Smooth muscle cell (in vitro differentiated cells): Measurements from ENCODE around the gene CCDC170. TPM values are rescaled to one million over a fixed set of nuclear protein-coding genes. Genes with fewer than 3 reads are reported as not detected.

ENCODE experiments used
- DNase-seq: peaks from one replicate; lab custom pipeline; 2025; ENCODE audit not compliant: unreplicated experiment; lab: John Stamatoyannopoulos, UW
- H2AFZ ChIP-seq: fragments of 200-600 bp; sonication (generic); 2 replicates; pipeline ENCODE4 v1.6.0; 2016; ENCODE audit warnings: antibody characterized with exemption, low read depth, mild to moderate bottlenecking
- H3F3A ChIP-seq: fragments of 200-600 bp; sonication (generic); 2 replicates; pipeline ENCODE4 v1.6.0; 2017; ENCODE audit warnings: antibody characterized with exemption, low read depth
- H3K27ac ChIP-seq: fragments of 200-600 bp; sonication (generic); 2 replicates; pipeline ENCODE4 v1.5.1; 2016; ENCODE audit warnings: low read depth, mild to moderate bottlenecking
- H3K27me3 ChIP-seq: fragments of 200-600 bp; sonication (generic); 2 replicates; pipeline ENCODE4 v1.6.1; 2016; ENCODE audit warnings: low read depth, mild to moderate bottlenecking
- H3K36me3 ChIP-seq: fragments of 200-600 bp; sonication (generic); 2 replicates; pipeline ENCODE4 v1.5.1; 2016; ENCODE audit warnings: low read depth
- H3K4me1 ChIP-seq: fragments of 200-600 bp; sonication (generic); 2 replicates; pipeline ENCODE4 v1.5.1; 2016; ENCODE audit warnings: low read depth
- H3K4me2 ChIP-seq: fragments of 200-600 bp; sonication (generic); 2 replicates; pipeline ENCODE4 v1.6.0; 2016; ENCODE audit warnings: mild to moderate bottlenecking
- H3K4me3 ChIP-seq: fragments of 200-600 bp; sonication (generic); 2 replicates; pipeline ENCODE4 v1.5.1; 2016; ENCODE audit warnings: mild to moderate bottlenecking
- H3K79me2 ChIP-seq: fragments of 200-600 bp; sonication (generic); 2 replicates; pipeline ENCODE4 v1.6.0; 2016; ENCODE audit warnings: low read depth, mild to moderate bottlenecking
- H3K9ac ChIP-seq: fragments of 200-600 bp; sonication (generic); 2 replicates; pipeline ENCODE4 v1.6.0; 2016; ENCODE audit warnings: low read depth
- H3K9me3 ChIP-seq: fragments of 200-600 bp; sonication (generic); replicated peaks from 2 replicates; pipeline ENCODE4 v1.5.1; 2016; ENCODE audit warnings: low read depth
- H4K20me1 ChIP-seq: fragments of 200-600 bp; sonication (generic); 2 replicates; pipeline ENCODE4 v1.6.0; 2016; ENCODE audit warnings: low read depth
- WGBS: methylation state at CpG from one replicate; pipeline ENCODE4 v1.1.7; 2016; ENCODE audit warnings: low lambda C conversion rate; 5-methylcytosine and 5-hydroxymethylcytosine counted together
- polyA plus RNA-seq: library from polyadenylated mRNA; unstranded; fragments of >200 nt; fragmentation: Nextera tagmentation; extraction: Ambion mirVana; gene quantifications from 2 replicates; pipeline ENCODE4 v1.2.1, GENCODE V29; 2016
- total RNA-seq: library from RNA; depleted of rRNA; stranded (reverse); fragments of >200 nt; gene quantifications from 2 replicates; pipeline ENCODE4 v1.2.3, GENCODE V29; 2014
- TF ChIP-seq, protein P1 (sequence below): fragments of 200-600 bp; sonication (generic); IDR thresholded peaks from 2 replicates; pipeline ENCODE4 v1.5.1; 2017; ENCODE audit warnings: borderline replicate concordance, mild to moderate bottlenecking, antibody characterized with exemption; ENCODE audit not compliant: insufficient read depth, poor library complexity, severe bottlenecking

The CCDC170 gene
- total and polyA plus RNA-seq, 2 experiments from 2014 or later = 0.27 to 0.63 TPM

DNA sequence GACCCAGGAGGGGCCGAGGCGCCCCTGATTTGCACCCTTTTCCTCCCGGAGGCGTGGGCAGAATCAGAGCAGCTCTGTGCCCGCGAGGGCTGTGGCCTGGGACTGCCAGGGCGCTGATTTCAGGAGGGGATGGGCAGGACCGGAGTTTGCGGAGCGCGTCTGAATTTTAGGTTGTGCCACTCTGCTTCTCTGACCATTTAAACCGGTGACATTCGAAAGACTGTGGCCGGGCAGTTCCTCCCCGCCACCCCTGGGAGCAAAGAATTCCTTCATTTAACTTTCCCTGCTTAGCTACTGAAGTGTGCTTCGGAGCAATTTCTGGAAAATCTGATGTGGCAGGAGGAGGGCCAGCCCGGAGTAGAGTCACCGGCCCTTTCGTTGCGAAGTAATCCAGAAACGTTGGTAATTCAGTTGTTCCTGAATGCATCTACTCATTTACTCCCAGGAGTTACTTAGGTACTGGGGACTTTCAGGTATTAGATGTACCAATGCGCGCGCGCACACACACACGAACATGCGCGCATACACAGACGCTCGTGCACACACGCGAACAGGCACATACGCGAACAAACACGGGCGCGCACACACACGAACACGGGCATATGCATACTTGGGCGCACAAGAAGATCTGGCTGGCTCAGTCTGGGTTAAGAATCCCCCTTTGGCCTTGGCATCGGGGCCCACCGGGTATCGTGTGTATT lies 568 bp downstream of the CCDC170 start:
- Histone ChIP-seq H3K4me1 (peaks cover 4% of the 10 kb centered on the region), H3K27me3 (peaks cover 17% of the 10 kb centered on the region), H2AFZ (peak overlapping the region; percentile 92), H3K4me3 (peak overlapping the region; percentile 74), H4K20me1 (no peaks in the 10 kb centered on the region), H3K4me2 (peak overlapping the region; percentile 99), H3K36me3 (no peaks in the 10 kb centered on the region), H3K79me2 (no peaks in the 10 kb centered on the region), H3K27ac (no peak overlapping the region), H3F3A (no peaks in the 10 kb centered on the region), H3K9me3 (no peaks in the 10 kb centered on the region), H3K9ac (peak overlapping the region; percentile 82)
- 7% methylated on average over 43 of the region's 43 CpGs for WGBS
- no peak for DNase-seq
- TF ChIP-seq, protein P1, sequence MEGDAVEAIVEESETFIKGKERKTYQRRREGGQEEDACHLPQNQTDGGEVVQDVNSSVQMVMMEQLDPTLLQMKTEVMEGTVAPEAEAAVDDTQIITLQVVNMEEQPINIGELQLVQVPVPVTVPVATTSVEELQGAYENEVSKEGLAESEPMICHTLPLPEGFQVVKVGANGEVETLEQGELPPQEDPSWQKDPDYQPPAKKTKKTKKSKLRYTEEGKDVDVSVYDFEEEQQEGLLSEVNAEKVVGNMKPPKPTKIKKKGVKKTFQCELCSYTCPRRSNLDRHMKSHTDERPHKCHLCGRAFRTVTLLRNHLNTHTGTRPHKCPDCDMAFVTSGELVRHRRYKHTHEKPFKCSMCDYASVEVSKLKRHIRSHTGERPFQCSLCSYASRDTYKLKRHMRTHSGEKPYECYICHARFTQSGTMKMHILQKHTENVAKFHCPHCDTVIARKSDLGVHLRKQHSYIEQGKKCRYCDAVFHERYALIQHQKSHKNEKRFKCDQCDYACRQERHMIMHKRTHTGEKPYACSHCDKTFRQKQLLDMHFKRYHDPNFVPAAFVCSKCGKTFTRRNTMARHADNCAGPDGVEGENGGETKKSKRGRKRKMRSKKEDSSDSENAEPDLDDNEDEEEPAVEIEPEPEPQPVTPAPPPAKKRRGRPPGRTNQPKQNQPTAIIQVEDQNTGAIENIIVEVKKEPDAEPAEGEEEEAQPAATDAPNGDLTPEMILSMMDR = no peak

DNA sequence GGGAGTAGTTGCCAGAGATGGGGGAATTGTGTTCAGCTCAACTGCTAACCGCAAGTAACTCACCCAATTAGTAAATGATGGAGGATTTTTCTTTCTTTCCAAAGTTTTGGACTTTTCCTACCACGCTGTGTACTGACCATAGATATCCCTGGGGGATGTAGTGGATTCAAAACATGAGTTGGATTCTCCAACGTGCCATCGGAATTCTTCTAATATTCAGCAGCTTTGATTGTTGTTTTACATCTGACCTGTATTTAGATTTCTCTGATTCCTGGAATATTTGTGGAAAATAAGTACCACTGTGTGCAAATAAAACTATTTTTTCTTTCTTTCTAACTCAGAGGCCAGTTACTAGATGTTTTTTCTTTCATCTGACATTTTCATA lies 1.1 kb downstream of the CCDC170 start:
- Histone ChIP-seq H3K4me3 (peak overlapping the region; percentile 74), H3K27ac (no peak overlapping the region), H3K27me3 (peaks cover 17% of the 10 kb centered on the region), H3K4me2 (peak overlapping the region; percentile 99), H3F3A (no peaks in the 10 kb centered on the region), H2AFZ (peak overlapping the region; percentile 92), H3K4me1 (peaks cover 4% of the 10 kb centered on the region), H3K9me3 (no peaks in the 10 kb centered on the region), H3K36me3 (no peaks in the 10 kb centered on the region), H3K79me2 (no peaks in the 10 kb centered on the region), H3K9ac (peak overlapping the region; percentile 82), H4K20me1 (no peaks in the 10 kb centered on the region)
- DNase-seq = no peak
- TF ChIP-seq, protein P1 = no peak
- WGBS = 48% methylated on average over 4 of the region's 4 CpGs

DNA sequence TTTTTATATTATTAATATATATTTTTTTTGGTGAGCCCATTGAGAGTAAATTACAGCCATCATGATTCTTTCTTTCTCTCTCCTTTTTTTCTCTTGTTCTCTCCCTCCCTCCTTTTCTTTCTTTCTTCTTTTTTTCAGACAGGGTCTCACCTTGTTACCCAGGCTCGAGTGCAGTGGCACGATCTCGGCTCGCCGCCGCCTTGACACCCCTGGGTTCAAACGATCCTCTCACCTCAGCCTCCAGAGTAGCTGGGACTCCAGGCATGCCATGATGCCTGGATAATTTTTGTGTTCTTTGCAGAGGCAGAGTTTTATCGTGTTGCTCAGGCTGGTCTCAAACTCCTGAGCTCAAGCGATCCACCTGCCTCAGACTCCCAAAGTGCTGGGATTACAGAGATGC lies 1.6 kb downstream of the CCDC170 start:
- 87% methylated on average over 9 of the region's 9 CpGs for WGBS
- Histone ChIP-seq H3K36me3 (no peaks in the 10 kb centered on the region), H3K4me3 (no peak overlapping the region), H3F3A (no peaks in the 10 kb centered on the region), H3K4me1 (peaks cover 4% of the 10 kb centered on the region), H3K79me2 (no peaks in the 10 kb centered on the region), H3K9me3 (no peaks in the 10 kb centered on the region), H2AFZ (no peak overlapping the region), H3K4me2 (no peak overlapping the region), H3K27me3 (peaks cover 17% of the 10 kb centered on the region), H3K9ac (no peak overlapping the region), H3K27ac (no peak overlapping the region), H4K20me1 (no peaks in the 10 kb centered on the region)
- DNase-seq = no peak
- TF ChIP-seq, protein P1 = no peak

GRCh38 chr6:151497905-151498304 lies 4.1 kb downstream of the CCDC170 start:
- H3K79me2 ChIP-seq = no peaks in the 10 kb centered on the region
- no peak overlapping the region for H3K4me3 ChIP-seq
- H3F3A ChIP-seq = no peaks in the 10 kb centered on the region
- no peaks in the 10 kb centered on the region for H3K9me3 ChIP-seq
- no peak for DNase-seq
- H4K20me1 ChIP-seq = no peaks in the 10 kb centered on the region
- H3K27me3 ChIP-seq = peaks cover 17% of the 10 kb centered on the region
- H3K4me1 ChIP-seq = peaks cover 4% of the 10 kb centered on the region
- no peak overlapping the region for H3K4me2 ChIP-seq
- TF ChIP-seq, protein P1 = no peak
- no peak overlapping the region for H3K27ac ChIP-seq
- no peak overlapping the region for H3K9ac ChIP-seq
- H2AFZ ChIP-seq = no peak overlapping the region
- H3K36me3 ChIP-seq = no peaks in the 10 kb centered on the region
